A549 (cell line): ENCODE results near the gene S100A10. TPM values are rescaled to one million over a fixed set of nuclear protein-coding genes. Genes with fewer than 3 reads are reported as not detected.

Experiments
- ATAC-seq, 2 experiments: fragments of 200-7000 bp in 1 of 2; fragments of >200 bp in 1 of 2; cut with Nextera tagmentation in 1 of 2; cut with Tn5 transposase in 1 of 2; 3 replicates each; pipeline versions ENCODE4 v1.8.0 to v1.9.1; 2018 to 2020; ENCODE audit warnings: mild to moderate bottlenecking in 1 of 2, moderate library complexity in 1 of 2
- CTCF ChIA-PET: fragments of 300-600 bp; sonication (Branson Sonifier 250); formaldehyde crosslinking; extraction: SDS; loops from one replicate; lab custom pipeline; 2021; ENCODE audit warnings: antibody characterized with exemption, inconsistent platforms; lab: Yijun Ruan, JAX
- POLR2A ChIA-PET: fragments of 350-600 bp; formaldehyde crosslinking; extraction: SDS; loops from one replicate; lab custom pipeline; 2021; ENCODE audit warnings: antibody characterized with exemption, inconsistent platforms; lab: Yijun Ruan, JAX
- DNase-seq, 2 experiments: peaks; one replicate each; pipeline versions ENCODE4 v3.0.0 to v3.0.0-alpha.2; 2011 to 2016; ENCODE audit warnings: low read depth in 1 of 2, low spot score in 1 of 2
- FAIRE-seq: peaks from 2 replicates; lab custom pipeline; 2011; peaks lifted over from hg19 to GRCh38; lab: Jason Lieb, UNC
- H3K27ac ChIP-seq, 2 experiments: fragments of >200 bp; sonication (Bioruptor Twin); formaldehyde crosslinking; 3 replicates each; pipeline ENCODE4 v1.5.1; 2016 to 2017
- H3K4me1 ChIP-seq: fragments of >200 bp; sonication (Bioruptor Twin); formaldehyde crosslinking; 3 replicates; pipeline ENCODE4 v1.6.1; 2016
- H3K4me2 ChIP-seq: fragments of >200 bp; sonication (Bioruptor Twin); formaldehyde crosslinking; 3 replicates; pipeline ENCODE4 v1.6.1; 2016
- H3K4me3 ChIP-seq: fragments of >200 bp; sonication (Bioruptor Twin); formaldehyde crosslinking; 3 replicates; pipeline ENCODE4 v1.5.1; 2016
- H3K9me3 ChIP-seq: fragments of >200 bp; sonication (Bioruptor Twin); formaldehyde crosslinking; 3 replicates; pipeline ENCODE4 v1.6.1; 2016
- BHLHE40 ChIP-seq: IDR thresholded peaks from 2 replicates; pipeline ENCODE4 v1.6.1; 2012; ENCODE audit warnings: low read depth, low read length, inconsistent platforms
- CEBPB ChIP-seq, 2 experiments: fragments of >200 bp in 1 of 2; sonication (Bioruptor Twin) in 1 of 2; formaldehyde crosslinking in 1 of 2; IDR thresholded peaks; 2 replicates each; pipeline ENCODE4 v1.6.1; 2012 to 2016
- CHD4 ChIP-seq: fragments of 200-600 bp; sonication (generic); IDR thresholded peaks from 2 replicates; pipeline ENCODE4 v1.6.1; 2016; ENCODE audit warnings: antibody characterized with exemption, mild to moderate bottlenecking, borderline replicate concordance
- E2F6 ChIP-seq: IDR thresholded peaks from 2 replicates; pipeline ENCODE4 v1.6.1; 2012; ENCODE audit warnings: low read depth, borderline replicate concordance
- EHMT2 ChIP-seq: fragments of 200-600 bp; sonication (generic); IDR thresholded peaks from 2 replicates; pipeline ENCODE4 v1.6.1; 2016; ENCODE audit warnings: antibody characterized with exemption, low read depth, mild to moderate bottlenecking, moderate library complexity
- ELK1 ChIP-seq: fragments of 150-350 bp; IDR thresholded peaks from 2 replicates; pipeline ENCODE4 v1.6.1; 2014; ENCODE audit warnings: low read depth, mild to moderate bottlenecking, low read length
- EP300 ChIP-seq, 2 experiments: fragments of >200 bp; sonication (Bioruptor Twin); formaldehyde crosslinking; IDR thresholded peaks; 2 replicates in 1 of 2; 3 replicates in 1 of 2; pipeline ENCODE4 v1.6.1; 2016 to 2017
- ESRRA ChIP-seq: fragments of 150-350 bp; IDR thresholded peaks from 2 replicates; pipeline ENCODE4 v1.6.1; 2014; ENCODE audit warnings: mild to moderate bottlenecking, low read length, borderline replicate concordance
- FOSB ChIP-seq: fragments of 250-450 bp; sonication (Bioruptor Pico); IDR thresholded peaks from 2 replicates; pipeline ENCODE4 v1.5.0; 2020; ENCODE audit warnings: mild to moderate bottlenecking, moderate library complexity
- GATA3 ChIP-seq: IDR thresholded peaks from 2 replicates; pipeline ENCODE4 v1.6.1; 2012; ENCODE audit warnings: borderline replicate concordance
- HOXA7 ChIP-seq: fragments of 250-450 bp; sonication (Bioruptor Pico); IDR thresholded peaks from 2 replicates; pipeline ENCODE4 v1.5.0; 2020; ENCODE audit warnings: mild to moderate bottlenecking, moderate library complexity
- JUN ChIP-seq, 2 experiments: fragments of >200 bp; sonication (Bioruptor Twin); formaldehyde crosslinking; IDR thresholded peaks; 2 replicates in 1 of 2; 3 replicates in 1 of 2; pipeline ENCODE4 v1.6.1; 2016 to 2017
- KDM1A ChIP-seq: fragments of 200-600 bp; sonication (generic); IDR thresholded peaks from 2 replicates; pipeline ENCODE4 v1.6.1; 2016; ENCODE audit warnings: low read depth, mild to moderate bottlenecking
- KDM5A ChIP-seq: fragments of 200-600 bp; sonication (generic); IDR thresholded peaks from 2 replicates; pipeline ENCODE4 v1.6.1; 2016; ENCODE audit warnings: antibody characterized with exemption, mild to moderate bottlenecking
- MAFK ChIP-seq: fragments of 450-650 bp; IDR thresholded peaks from 2 replicates; pipeline ENCODE4 v1.6.1; 2014; ENCODE audit not compliant: partially characterized antibody
- MAX ChIP-seq: IDR thresholded peaks from 2 replicates; pipeline ENCODE4 v1.6.1; 2012
- MAZ ChIP-seq: fragments of 150-350 bp; IDR thresholded peaks from 2 replicates; pipeline ENCODE4 v1.6.1; 2014; ENCODE audit warnings: antibody characterized with exemption, low read depth, low read length, borderline replicate concordance
- NFE2L2 ChIP-seq: fragments of 150-350 bp; conservative IDR thresholded peaks from 2 replicates; pipeline ENCODE4 v1.6.1; 2014; ENCODE audit warnings: low read length
- NPAS2 ChIP-seq: fragments of 250-450 bp; sonication (Bioruptor Pico); IDR thresholded peaks from 2 replicates; pipeline ENCODE4 v1.8.0; 2022; ENCODE audit warnings: mild to moderate bottlenecking, moderate library complexity, borderline replicate concordance
- PBX3 ChIP-seq: IDR thresholded peaks from 2 replicates; pipeline ENCODE4 v1.6.1; 2012
- PHF8 ChIP-seq: fragments of 200-600 bp; sonication (generic); IDR thresholded peaks from 2 replicates; pipeline ENCODE4 v1.6.1; 2016; ENCODE audit warnings: low read depth, mild to moderate bottlenecking, antibody characterized with exemption, moderate library complexity, borderline replicate concordance
- RAD21 ChIP-seq, 2 experiments: fragments of >200 bp in 1 of 2; sonication (Bioruptor Twin) in 1 of 2; formaldehyde crosslinking in 1 of 2; IDR thresholded peaks in 1 of 2; conservative IDR thresholded peaks in 1 of 2; 2 replicates in 1 of 2; 3 replicates in 1 of 2; pipeline ENCODE4 v1.6.1; 2012 to 2018; ENCODE audit warnings: inconsistent platforms in 1 of 2
- RFX5 ChIP-seq: fragments of 450-650 bp; IDR thresholded peaks from 2 replicates; pipeline ENCODE4 v1.7.1; 2014; ENCODE audit warnings: antibody characterized with exemption, mild to moderate bottlenecking, moderate library complexity
- RNF2 ChIP-seq: fragments of 200-600 bp; sonication (generic); IDR thresholded peaks from 2 replicates; pipeline ENCODE4 v1.6.1; 2016; ENCODE audit warnings: low read depth, mild to moderate bottlenecking, antibody characterized with exemption, moderate library complexity, borderline replicate concordance
- SMC3 ChIP-seq: fragments of >200 bp; sonication (Bioruptor Twin); formaldehyde crosslinking; IDR thresholded peaks from 3 replicates; pipeline ENCODE4 v1.6.1; 2018; ENCODE audit warnings: inconsistent platforms
- SREBF2 ChIP-seq: fragments of 450-650 bp; IDR thresholded peaks from 2 replicates; pipeline ENCODE4 v1.6.1; 2014; ENCODE audit warnings: mild to moderate bottlenecking, moderate library complexity
- TFCP2L1 ChIP-seq: fragments of 250-450 bp; sonication (Bioruptor Pico); IDR thresholded peaks from 2 replicates; pipeline ENCODE4 v1.5.0; 2021; ENCODE audit warnings: mild to moderate bottlenecking
- USF2 ChIP-seq: fragments of 450-650 bp; IDR thresholded peaks from 2 replicates; pipeline ENCODE4 v1.6.1; 2014; ENCODE audit warnings: antibody characterized with exemption
- ZC3H11A ChIP-seq: fragments of 450-650 bp; IDR thresholded peaks from 2 replicates; pipeline ENCODE4 v1.6.1; 2014; ENCODE audit warnings: antibody characterized with exemption, mild to moderate bottlenecking
- ZFP36 ChIP-seq: fragments of 450-650 bp; IDR thresholded peaks from 2 replicates; pipeline ENCODE4 v1.6.1; 2014; ENCODE audit warnings: borderline replicate concordance; ENCODE audit not compliant: partially characterized antibody
- WGBS: methylation state at CpG from one replicate; pipeline ENCODE4 v1.1.6; 2017; ENCODE audit errors: missing lambda C conversion rate; 5-methylcytosine and 5-hydroxymethylcytosine counted together
- polyA plus RNA-seq, 4 experiments: library from polyadenylated mRNA; depleted of rRNA in 3 of 4; stranded (reverse); fragments of >200 nt; fragmentation: RNase III in 1 of 4; extraction: RNeasy Plus Mini Kit Qiagen cat#74134 plus additional on column Dnase treatment in 1 of 4; gene quantifications; 2 replicates in 3 of 4; 3 replicates in 1 of 4; pipeline ENCODE4 v1.2.3, GENCODE V29; 2011 to 2017

The S100A10 gene
- polyA plus RNA-seq, 2 of the 4 experiments (the other 2 are of a cell fraction): 505 to 2,077 TPM

- Histone ChIP-seq H3K4me1 (peaks cover 95% of the 10 kb centered on the region), H3K4me3 (no peak overlapping the region), H3K27ac (peak overlapping the region; percentile 89 to 94), H3K9me3 (no peaks in the 10 kb centered on the region), H3K4me2 (peak overlapping the region; percentile 80)
- ChIA-PET CTCF (interaction anchor here (1.0 to 36.8 kb wide), 7 partner anchors 8 to 73 kb away, joined by 3 to 1410 read pairs (median 15); partner anchors contain the start of gene S100A10), POLR2A (interaction anchor here (10.5 kb wide), 1 partner anchor 15 kb away, joined by 151 read pairs; the partner anchor contains the start of gene S100A10)
- TF ChIP-seq MAX: peak; percentile 12; the same call in 1 of the 2 replicates
- TF ChIP-seq CEBPB (IDR thresholded peaks at IDR 0.05): 0 out of 4 replicates have a peak, but pooled peaks of 1 of the 2 experiments have one; percentile 0
- 0 out of 5 replicates have a peak, but pooled peaks of 1 of the 2 experiments have one; percentile 9 for TF ChIP-seq RAD21 (conservative IDR thresholded peaks at IDR 0.05 in 1 of 2, IDR thresholded peaks at IDR 0.05 in 1 of 2)
- TF ChIP-seq ZFP36: peak; percentile 61
- no peak for TF ChIP-seq NPAS2 (CRISPR knock-in tag)
- peak in 1 of 2 experiments; percentile 32; a peak in 1 of 5 replicates for TF ChIP-seq EP300 (IDR thresholded peaks at IDR 0.05)
- TF ChIP-seq RNF2: no peak
- peak in 1 of 2 experiments; percentile 49; a peak in 1 of 5 replicates for TF ChIP-seq JUN (IDR thresholded peaks at IDR 0.05)
- FAIRE-seq (peak; percentile 82), DNase-seq (peak in 1 of 2 experiments; percentile 74), ATAC-seq (peak in 1 of 2 experiments; percentile 40; a peak in 3 of 6 replicates)
- 2% methylated on average over 2 of the region's 2 CpGs for WGBS
These were observed 18.2 kb downstream of the S100A10 start for GRCh38 chr1:151975311-151976014.

GRCh38 chr1:151972542-151973248 lies 21.0 kb downstream of the S100A10 start:
- ChIA-PET CTCF (interaction anchor here (0.5 to 36.8 kb wide), 5 partner anchors 23 to 39 kb away, joined by 3 to 1410 read pairs (median 4); partner anchors contain the start of gene S100A10), POLR2A (interaction anchor here (0.8 to 1.7 kb wide), 4 partner anchors 14 to 26 kb away, joined by 4 to 26 read pairs (median 12); partner anchors contain the start of gene S100A10)
- peak; percentile 99 for FAIRE-seq
- no peak overlapping the region for H3K4me3 ChIP-seq
- no peaks in the 10 kb centered on the region for H3K9me3 ChIP-seq
- WGBS: 8% methylated on average over 7 of the region's 7 CpGs
- H3K27ac ChIP-seq: peak overlapping the region; percentile 89 to 94
- DNase-seq: peak; percentile 77 to 88
- ATAC-seq: peak; percentile 49 to 53; a peak in 5 of 6 replicates
- H3K4me2 ChIP-seq: peak overlapping the region; percentile 78
- peaks cover 92% of the 10 kb centered on the region for H3K4me1 ChIP-seq
- TF ChIP-seq RFX5 (no peak), PHF8 (no peak), ZC3H11A (no peak), EHMT2 (no peak), GATA3 (peak; percentile 77), ESRRA (no peak), TFCP2L1 (CRISPR knock-in tag) (no peak), SREBF2 (no peak), HOXA7 (no peak), PBX3 (no peak), MAX (peak; percentile 62), MAZ (no peak), MAFK (peak; percentile 88), CEBPB (IDR thresholded peaks at IDR 0.05) (peak in 1 of 2 experiments; percentile 40; a peak in 1 of 4 replicates), BHLHE40 (no peak), KDM5A (no peak), CHD4 (no peak), EP300 (IDR thresholded peaks at IDR 0.05) (peak; percentile 65 to 67; a peak in 2 of 5 replicates), ELK1 (no peak), SMC3 (no peak), KDM1A (no peak), ZFP36 (no peak), NFE2L2 (peak; percentile 76), E2F6 (peak; percentile 24; the same call in 1 of the 2 replicates), JUN (IDR thresholded peaks at IDR 0.05) (peak; percentile 67 to 69; a peak in 3 of 5 replicates), USF2 (no peak), FOSB (CRISPR knock-in tag) (no peak)
